Measurements from ENCODE around the gene ATP5F1A. TPM values are rescaled to one million over a fixed set of nuclear protein-coding genes. Genes with fewer than 3 reads are reported as not detected.
"Not testable (repeated sequence)": the region's sequence is repeated elsewhere in the genome, so short reads cannot be mapped to it uniquely, and the experiment has no call there.

ATP5F1A gene
- total and polyA plus RNA-seq, 4 donors = 175 to 389 (median 293) TPM

- H3K27me3 ChIP-seq (ENCODE audit: control insufficient read depth in 3 of 3, insufficient read depth in 3 of 3, low read length in 2 of 3) = no peaks in the 10 kb centered on the region
- no peaks in the 10 kb centered on the region for H3K9me3 ChIP-seq (ENCODE audit: control insufficient read depth in 4 of 4, insufficient read depth in 3 of 4, low read length in 3 of 4)
- ATAC-seq (ENCODE audit: insufficient read depth, low FRiP score) = no peak
- peaks cover 0 to 17% (median 0%) of the 10 kb centered on the region in 5 donors for H3K4me1 ChIP-seq (ENCODE audit: control insufficient read depth in 5 of 5, insufficient read depth in 5 of 5, low read length in 5 of 5)
- 0 to 1% methylated on average over 8 of the region's 8 CpGs for WGBS, 2 donors
- DNase-seq = no peak
- H3K27ac ChIP-seq (ENCODE audit: low read depth in 1 of 2, low read length in 1 of 2) = peak overlapping the region; percentile 89 to 90
- H3K4me3 ChIP-seq = peak overlapping the region; percentile 97
- peaks cover 0 to 18% (median 11%) of the 10 kb centered on the region in 4 donors for H3K36me3 ChIP-seq (ENCODE audit: control insufficient read depth in 4 of 4, insufficient read depth in 4 of 4, low read length in 4 of 4)
- TF ChIP-seq, protein P1, sequence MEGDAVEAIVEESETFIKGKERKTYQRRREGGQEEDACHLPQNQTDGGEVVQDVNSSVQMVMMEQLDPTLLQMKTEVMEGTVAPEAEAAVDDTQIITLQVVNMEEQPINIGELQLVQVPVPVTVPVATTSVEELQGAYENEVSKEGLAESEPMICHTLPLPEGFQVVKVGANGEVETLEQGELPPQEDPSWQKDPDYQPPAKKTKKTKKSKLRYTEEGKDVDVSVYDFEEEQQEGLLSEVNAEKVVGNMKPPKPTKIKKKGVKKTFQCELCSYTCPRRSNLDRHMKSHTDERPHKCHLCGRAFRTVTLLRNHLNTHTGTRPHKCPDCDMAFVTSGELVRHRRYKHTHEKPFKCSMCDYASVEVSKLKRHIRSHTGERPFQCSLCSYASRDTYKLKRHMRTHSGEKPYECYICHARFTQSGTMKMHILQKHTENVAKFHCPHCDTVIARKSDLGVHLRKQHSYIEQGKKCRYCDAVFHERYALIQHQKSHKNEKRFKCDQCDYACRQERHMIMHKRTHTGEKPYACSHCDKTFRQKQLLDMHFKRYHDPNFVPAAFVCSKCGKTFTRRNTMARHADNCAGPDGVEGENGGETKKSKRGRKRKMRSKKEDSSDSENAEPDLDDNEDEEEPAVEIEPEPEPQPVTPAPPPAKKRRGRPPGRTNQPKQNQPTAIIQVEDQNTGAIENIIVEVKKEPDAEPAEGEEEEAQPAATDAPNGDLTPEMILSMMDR (IDR thresholded peaks at IDR 0.05; ENCODE audit: control extremely low read depth, extremely low read depth) = no peak
- peak overlapping the region; percentile 26 to 80 for H3K9ac ChIP-seq (ENCODE audit: insufficient read depth in 1 of 2, low read length in 2 of 2)
These were observed 680 bp downstream of the ATP5F1A start for GRCh38 chr18:46097431-46097800.

- Histone ChIP-seq H3K9ac (ENCODE audit: insufficient read depth in 1 of 2, low read length in 2 of 2) (peak overlapping the region; percentile 26 to 80), H3K36me3 (ENCODE audit: control insufficient read depth in 4 of 4, insufficient read depth in 4 of 4, low read length in 4 of 4) (peaks cover 4 to 19% (median 13%) of the 10 kb centered on the region in 4 donors), H3K9me3 (ENCODE audit: control insufficient read depth in 4 of 4, insufficient read depth in 3 of 4, low read length in 3 of 4) (no peaks in the 10 kb centered on the region), H3K27ac (ENCODE audit: low read depth in 1 of 2, low read length in 1 of 2) (peak overlapping the region; percentile 1 to 90), H3K4me3 (peak overlapping the region; percentile 27), H3K27me3 (ENCODE audit: control insufficient read depth in 3 of 3, insufficient read depth in 3 of 3, low read length in 2 of 3) (no peaks in the 10 kb centered on the region), H3K4me1 (ENCODE audit: control insufficient read depth in 5 of 5, insufficient read depth in 5 of 5, low read length in 5 of 5) (peaks cover 0 to 17% (median 0%) of the 10 kb centered on the region in 5 donors)
- ATAC-seq (ENCODE audit: insufficient read depth, low FRiP score) = no peak
- TF ChIP-seq, protein P1 (IDR thresholded peaks at IDR 0.05; ENCODE audit: control extremely low read depth, extremely low read depth) = no peak
- WGBS, 2 donors = 41 to 57% methylated on average over 22 of the region's 22 CpGs
- DNase-seq = peak in 1 of 3 donors; percentile 15
These were observed 1.3 kb downstream of the ATP5F1A start for GRCh38 chr18:46096651-46097300.

DNA sequence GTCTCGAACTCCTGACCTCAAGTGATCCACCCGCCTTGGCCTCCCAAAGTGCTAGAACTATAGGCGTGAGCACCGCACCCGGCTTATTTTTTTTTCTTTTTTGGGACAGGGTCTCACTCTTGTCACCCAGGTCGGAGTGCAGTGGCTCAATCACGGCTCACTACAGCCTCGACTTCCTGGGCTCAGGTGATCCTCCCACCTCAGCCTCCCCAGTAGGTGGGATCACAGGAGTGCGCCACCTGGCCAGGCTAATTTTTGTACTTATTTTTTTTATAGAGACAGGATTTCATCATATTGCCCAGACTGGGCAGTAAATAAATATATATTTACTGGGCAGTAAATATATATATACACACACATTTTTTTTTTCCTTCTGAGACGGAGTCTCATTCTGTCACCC lies 2.6 kb downstream of the ATP5F1A start:
- Histone ChIP-seq H3K27me3 (ENCODE audit: control insufficient read depth in 3 of 3, insufficient read depth in 3 of 3, low read length in 2 of 3) (no peaks in the 10 kb centered on the region), H3K36me3 (ENCODE audit: control insufficient read depth in 4 of 4, insufficient read depth in 4 of 4, low read length in 4 of 4) (peaks cover 11 to 31% (median 20%) of the 10 kb centered on the region in 4 donors), H3K27ac (ENCODE audit: low read depth in 1 of 2, low read length in 1 of 2) (no peak overlapping the region), H3K9me3 (ENCODE audit: control insufficient read depth in 4 of 4, insufficient read depth in 3 of 4, low read length in 3 of 4) (no peaks in the 10 kb centered on the region), H3K9ac (ENCODE audit: insufficient read depth in 1 of 2, low read length in 2 of 2) (no peak overlapping the region), H3K4me1 (ENCODE audit: control insufficient read depth in 5 of 5, insufficient read depth in 5 of 5, low read length in 5 of 5) (peaks cover 0 to 17% (median 0%) of the 10 kb centered on the region in 5 donors), H3K4me3 (no peak overlapping the region)
- no peak for ATAC-seq (ENCODE audit: insufficient read depth, low FRiP score)
- no peak for DNase-seq
- TF ChIP-seq, protein P1 (IDR thresholded peaks at IDR 0.05; ENCODE audit: control extremely low read depth, extremely low read depth) = no peak
- 94 to 96% methylated on average over 10 of the region's 10 CpGs for WGBS, 2 donors

- H3K4me3 ChIP-seq; ATAC-seq (ENCODE audit: insufficient read depth, low FRiP score); H3K9ac ChIP-seq (ENCODE audit: insufficient read depth in 1 of 2, low read length in 2 of 2); H3K9me3 ChIP-seq (ENCODE audit: control insufficient read depth in 4 of 4, insufficient read depth in 3 of 4, low read length in 3 of 4); H3K4me1 ChIP-seq (ENCODE audit: control insufficient read depth in 5 of 5, insufficient read depth in 5 of 5, low read length in 5 of 5); H3K27me3 ChIP-seq (ENCODE audit: control insufficient read depth in 3 of 3, insufficient read depth in 3 of 3, low read length in 2 of 3); DNase-seq; H3K27ac ChIP-seq (ENCODE audit: low read depth in 1 of 2, low read length in 1 of 2): not testable (repeated sequence)
- WGBS, 2 donors = 79 to 82% methylated on average over 8 of the region's 8 CpGs
- peaks cover 40 to 66% (median 63%) of the 10 kb centered on the region in 4 donors for H3K36me3 ChIP-seq (ENCODE audit: control insufficient read depth in 4 of 4, insufficient read depth in 4 of 4, low read length in 4 of 4)
These were observed 9.6 kb downstream of the ATP5F1A start for GRCh38 chr18:46088501-46088900.
